GM12891 (cell line): ENCODE results near the gene NLGN4Y.

Source experiments
- DNase-seq: peaks from one replicate; pipeline ENCODE4 v3.0.0; 2011; ENCODE audit warnings: low spot score; ENCODE audit not compliant: insufficient read length
- FAIRE-seq: peaks from 2 replicates; lab custom pipeline; 2011; peaks lifted over from hg19 to GRCh38; lab: Jason Lieb, UNC
- PAX5 ChIP-seq: IDR thresholded peaks from 2 replicates; pipeline ENCODE4 v1.6.1; 2011; ENCODE audit warnings: low read length, moderate library complexity, mild to moderate bottlenecking; ENCODE audit not compliant: insufficient read depth, severe bottlenecking
- POLR2A ChIP-seq: IDR thresholded peaks from 2 replicates; pipeline ENCODE4 v1.6.1; 2011; ENCODE audit warnings: low read depth, low read length, control low read depth
- POLR2AphosphoS5 ChIP-seq: IDR thresholded peaks from 2 replicates; pipeline ENCODE4 v1.6.1; 2011; ENCODE audit warnings: low read depth, low read length, control low read depth
- POU2F2 ChIP-seq: IDR thresholded peaks from 2 replicates; pipeline ENCODE4 v1.6.1; 2011; ENCODE audit warnings: low read depth, mild to moderate bottlenecking, control low read depth, low read length, moderate library complexity
- SPI1 ChIP-seq: IDR thresholded peaks from 2 replicates; pipeline ENCODE4 v1.6.1; 2011; ENCODE audit warnings: low read depth, low read length, control low read depth
- TAF1 ChIP-seq: IDR thresholded peaks from 2 replicates; pipeline ENCODE4 v1.6.1; 2011; ENCODE audit warnings: low read depth, low read length, control low read depth

Gene NLGN4Y

GRCh38 chrY:14763600-14763999 lies 239.3 kb downstream of the NLGN4Y start:
- FAIRE-seq = no peak
- no peak for DNase-seq
- TF ChIP-seq POLR2AphosphoS5 (no peak), POLR2A (no peak), SPI1 (no peak), POU2F2 (no peak), PAX5 (no peak), TAF1 (no peak)

- no peak for FAIRE-seq
- TF ChIP-seq SPI1 (no peak), POLR2A (no peak), PAX5 (no peak), POLR2AphosphoS5 (no peak), TAF1 (no peak), POU2F2 (no peak)
- DNase-seq = no peak
Observed at GRCh38 chrY:14778208-14778607, 253.9 kb downstream of the NLGN4Y start.

GRCh38 chrY:14793104-14793503 lies 268.8 kb downstream of the NLGN4Y start:
- TF ChIP-seq POLR2A (no peak), PAX5 (no peak), POU2F2 (no peak), SPI1 (no peak), POLR2AphosphoS5 (no peak), TAF1 (no peak)
- DNase-seq = no peak
- FAIRE-seq = no peak

GRCh38 chrY:14793674-14794073 lies 269.3 kb downstream of the NLGN4Y start:
- no peak for TF ChIP-seq TAF1
- TF ChIP-seq PAX5 = no peak
- no peak for TF ChIP-seq POLR2AphosphoS5
- TF ChIP-seq SPI1 = no peak
- TF ChIP-seq POLR2A = no peak
- TF ChIP-seq POU2F2 = no peak
- FAIRE-seq = no peak
- DNase-seq = no peak

- no peak for FAIRE-seq
- DNase-seq = no peak
- no peak for TF ChIP-seq SPI1
- TF ChIP-seq TAF1 = no peak
- TF ChIP-seq POLR2AphosphoS5 = no peak
- TF ChIP-seq POLR2A = no peak
- no peak for TF ChIP-seq PAX5
- TF ChIP-seq POU2F2 = no peak
Observed at GRCh38 chrY:14798010-14798409, 273.7 kb downstream of the NLGN4Y start.

- DNase-seq = no peak
- no peak for TF ChIP-seq SPI1
- no peak for TF ChIP-seq PAX5
- no peak for TF ChIP-seq TAF1
- no peak for TF ChIP-seq POLR2A
- no peak for TF ChIP-seq POU2F2
- TF ChIP-seq POLR2AphosphoS5 = no peak
- no peak for FAIRE-seq
Observed at GRCh38 chrY:14801096-14801495, 276.8 kb downstream of the NLGN4Y start.

- FAIRE-seq = no peak
- TF ChIP-seq POLR2A = no peak
- TF ChIP-seq SPI1 = no peak
- TF ChIP-seq POLR2AphosphoS5 = no peak
- no peak for TF ChIP-seq POU2F2
- no peak for TF ChIP-seq PAX5
- no peak for TF ChIP-seq TAF1
- DNase-seq = no peak
Observed at GRCh38 chrY:14802125-14802524, 277.8 kb downstream of the NLGN4Y start.

GRCh38 chrY:14804041-14804440 lies 279.7 kb downstream of the NLGN4Y start:
- TF ChIP-seq POLR2AphosphoS5 (no peak), PAX5 (no peak), POLR2A (no peak), TAF1 (no peak), POU2F2 (no peak), SPI1 (no peak)
- no peak for FAIRE-seq
- DNase-seq = no peak

- DNase-seq (no peak), FAIRE-seq (no peak)
- TF ChIP-seq PAX5 (no peak), SPI1 (no peak), POU2F2 (no peak), POLR2A (no peak), TAF1 (no peak), POLR2AphosphoS5 (no peak)
Observed at GRCh38 chrY:14818452-14818851, 294.1 kb downstream of the NLGN4Y start.

GRCh38 chrY:14822201-14822600 lies 297.9 kb downstream of the NLGN4Y start:
- no peak for FAIRE-seq
- no peak for DNase-seq
- TF ChIP-seq POLR2AphosphoS5 = no peak
- no peak for TF ChIP-seq POU2F2
- no peak for TF ChIP-seq PAX5
- TF ChIP-seq TAF1 = no peak
